Measurements from ENCODE around the gene GAS7. TPM values are rescaled to one million over a fixed set of nuclear protein-coding genes. Genes with fewer than 3 reads are reported as not detected.

The GAS7 gene
- total and polyA plus RNA-seq, 2 of the 13 experiments (the other 11 are each of a cell fraction or from before 2014, with no cell fraction given), result 1.0 to 5.2 TPM

- no peak for TF ChIP-seq MTF1 (CRISPR knock-in tag; IDR thresholded peaks at IDR 0.05)
Measured at GRCh38 chr17:10046786-10047785, 151.3 kb downstream of the GAS7 start (continued).

GRCh38 chr17:10045871-10046658 lies 152.3 kb downstream of the GAS7 start:
- CTCF ChIA-PET (ENCODE audit: low intra/inter-chr PET ratio, low total read pairs), result no interaction called here
- 32% methylated on average over 17 of the region's 17 CpGs for WGBS (ENCODE audit: low lambda C conversion rate)
- Histone ChIP-seq H3K4me3 (replicated peaks in 1 of 3; ENCODE audit: insufficient read depth in 1 of 3, low read depth in 2 of 3, low read length in 3 of 3) (no peak overlapping the region), H3K9ac (ENCODE audit: insufficient read depth, low read depth, low read length) (no peak overlapping the region), H3K36me3 (replicated peaks in 1 of 2; ENCODE audit: control insufficient read depth in 1 of 2, insufficient read depth in 2 of 2, low read length in 2 of 2) (no peaks in the 10 kb centered on the region), H3K4me2 (ENCODE audit: low read depth, low read length) (no peak overlapping the region), H3K79me2 (ENCODE audit: insufficient read depth, low read length) (no peaks in the 10 kb centered on the region), H2AFZ (ENCODE audit: low read length) (no peak overlapping the region), H4K20me1 (ENCODE audit: insufficient read depth, low read length) (no peaks in the 10 kb centered on the region), H3K9me3 (ENCODE audit: low read length) (no peaks in the 10 kb centered on the region), H3K27ac (ENCODE audit: extremely low read length, insufficient read depth, low read length) (no peak overlapping the region), H3K27me3 (ENCODE audit: control insufficient read depth in 1 of 2, insufficient read depth in 2 of 2, low read length in 2 of 2) (peaks cover 0 to 7% of the 10 kb centered on the region in 2 experiments; a peak in 2 of 5 replicates), H3K4me1 (ENCODE audit: insufficient read depth, low read length) (peaks cover 9% of the 10 kb centered on the region)
- no peak for ATAC-seq
- DNase-seq (ENCODE audit: low spot score), result no peak
- in situ Hi-C loops (cut with HindIII; ENCODE audit: extremely low pct_ligation_motif_present, low pct_unique_long_range_greater_than_20kb) (no loop called here), intact Hi-C loops (cut with micrococcal nuclease; ENCODE audit: unreplicated experiment) (no loop called here)
- no peak for FAIRE-seq
- no TSS peak for BruUV-seq (replicated peaks)
- TF ChIP-seq HNRNPL (IDR thresholded peaks at IDR 0.05; ENCODE audit: low read depth, low read length), result no peak
- TF ChIP-seq ZNF101 (CRISPR knock-in tag; IDR thresholded peaks at IDR 0.05; ENCODE audit: borderline replicate concordance, low read depth), result no peak
- no peak for TF ChIP-seq IKZF5 (CRISPR knock-in tag; IDR thresholded peaks at IDR 0.05)
- TF ChIP-seq EEA1 (CRISPR knock-in tag; IDR thresholded peaks at IDR 0.05; ENCODE audit: borderline replicate concordance), result no peak
- no peak for TF ChIP-seq PCBP1 (IDR thresholded peaks at IDR 0.05; ENCODE audit: borderline replicate concordance, low read depth, low read length)
- TF ChIP-seq RFX1 (IDR thresholded peaks at IDR 0.05), result no peak
- TF ChIP-seq ARHGAP35 (CRISPR knock-in tag; IDR thresholded peaks at IDR 0.05; ENCODE audit: borderline replicate concordance), result no peak
- no peak for TF ChIP-seq ZNF512B (CRISPR knock-in tag; IDR thresholded peaks at IDR 0.05; ENCODE audit: borderline replicate concordance)
- TF ChIP-seq FOXK1 (CRISPR knock-in tag; IDR thresholded peaks at IDR 0.05; ENCODE audit: borderline replicate concordance, low read depth), result no peak
- TF ChIP-seq NCOA1 (CRISPR knock-in tag; IDR thresholded peaks at IDR 0.05), result no peak
- TF ChIP-seq SALL1 (CRISPR knock-in tag; IDR thresholded peaks at IDR 0.05), result no peak
- TF ChIP-seq RCOR2 (CRISPR knock-in tag; IDR thresholded peaks at IDR 0.05), result no peak
- TF ChIP-seq ATF1 (CRISPR knock-in tag; IDR thresholded peaks at IDR 0.05), result no peak
- POLR2A ChIA-PET, result no interaction called here
